GM12864 (cell line): ENCODE measurements around the gene HSPE1.
A peak's percentile ranks its signal among the peaks of the same experiment; 100 is the strongest.

Source experiments
- DNase-seq: peaks from one replicate; pipeline ENCODE4 v3.0.0-alpha.2; 2011; ENCODE audit warnings: low read depth
- H3K4me3 ChIP-seq: 2 replicates; pipeline ENCODE4 v1.5.1; 2011; ENCODE audit warnings: mild to moderate bottlenecking, low read depth, low read length, control low read depth
- CTCF ChIP-seq: IDR thresholded peaks from 2 replicates; pipeline ENCODE4 v1.5.1; 2011; ENCODE audit warnings: low read depth, mild to moderate bottlenecking, moderate library complexity, low read length, control low read depth, inconsistent platforms; ENCODE audit errors: missing control alignments

HSPE1 gene

GRCh38 chr2:197498937-197499593 is 1.1 kb upstream of the HSPE1 start:
- H3K4me3 ChIP-seq: peak overlapping the region; percentile 100
- DNase-seq: no peak
- TF ChIP-seq CTCF: no peak

- DNase-seq: no peak
- no peak for TF ChIP-seq CTCF
- H3K4me3 ChIP-seq: peak overlapping the region; percentile 100
Observed at GRCh38 chr2:197500503-197501131, 438 bp downstream of the HSPE1 start.

GRCh38 chr2:197502201-197502600 is 2.0 kb downstream of the HSPE1 start:
- TF ChIP-seq CTCF: no peak
- DNase-seq: no peak
- peak overlapping the region; percentile 100 for H3K4me3 ChIP-seq

- TF ChIP-seq CTCF: no peak
- H3K4me3 ChIP-seq: peak overlapping the region; percentile 100; the same call in 1 of the 2 replicates
- no peak for DNase-seq
Observed at GRCh38 chr2:197502685-197503084, 2.5 kb downstream of the HSPE1 start.

GRCh38 chr2:197504000-197504399 is 3.8 kb downstream of the HSPE1 start:
- no peak overlapping the region for H3K4me3 ChIP-seq
- TF ChIP-seq CTCF: no peak
- DNase-seq: no peak

GRCh38 chr2:197504512-197504911 is 4.3 kb downstream of the HSPE1 start:
- H3K4me3 ChIP-seq: no peak overlapping the region
- no peak for DNase-seq
- TF ChIP-seq CTCF: no peak

GRCh38 chr2:197506658-197507057 is 6.5 kb downstream of the HSPE1 start:
- H3K4me3 ChIP-seq: no peak overlapping the region
- no peak for DNase-seq
- no peak for TF ChIP-seq CTCF
